GM23338 (cell line): ENCODE data around the gene L2HGDH. TPM values are rescaled to one million over a fixed set of nuclear protein-coding genes. Genes with fewer than 3 reads are reported as not detected.
"Not testable (repeated sequence)": the region's sequence is repeated elsewhere in the genome, so short reads cannot be mapped to it uniquely, and the experiment has no call there.

Experiments
- ATAC-seq: fragments of 200-7000 bp; cut with Tn5 transposase; 3 replicates; pipeline ENCODE4 v1.9.1; 2020
- DNase-seq: peaks from one replicate; pipeline ENCODE4 v3.0.0-alpha.2; 2015; ENCODE audit warnings: low spot score
- H2AFZ ChIP-seq: fragments of 200-600 bp; sonication (generic); 2 replicates; pipeline ENCODE4 v1.8.0; 2016; ENCODE audit warnings: antibody characterized with exemption, mild to moderate bottlenecking, moderate library complexity
- H3F3A ChIP-seq: fragments of 200-600 bp; sonication (generic); replicated peaks from 2 replicates; pipeline ENCODE4 v1.8.0; 2017; ENCODE audit warnings: antibody characterized with exemption, mixed run types, low read depth
- H3K27ac ChIP-seq: fragments of 200-600 bp; sonication (generic); 2 replicates; pipeline ENCODE4 v1.6.1; 2016; ENCODE audit warnings: low read depth
- H3K27me3 ChIP-seq: fragments of 200-600 bp; sonication (generic); 2 replicates; pipeline ENCODE4 v1.8.0; 2016; ENCODE audit warnings: mild to moderate bottlenecking, mixed run types, moderate library complexity; ENCODE audit not compliant: insufficient read depth
- H3K36me3 ChIP-seq: fragments of 200-600 bp; sonication (generic); 2 replicates; pipeline ENCODE4 v1.8.0; 2016; ENCODE audit warnings: mild to moderate bottlenecking; ENCODE audit not compliant: insufficient read depth
- H3K4me1 ChIP-seq: fragments of 200-600 bp; sonication (generic); 2 replicates; pipeline ENCODE4 v1.8.0; 2016; ENCODE audit warnings: mild to moderate bottlenecking, moderate library complexity; ENCODE audit not compliant: insufficient read depth
- H3K4me2 ChIP-seq: fragments of 200-600 bp; sonication (generic); 2 replicates; pipeline ENCODE4 v1.7.1; 2017; ENCODE audit warnings: mixed run types
- H3K4me3 ChIP-seq: fragments of 200-600 bp; sonication (generic); 2 replicates; pipeline ENCODE4 v1.6.1; 2016; ENCODE audit warnings: mixed run types
- H3K79me2 ChIP-seq: fragments of 200-600 bp; sonication (generic); replicated peaks from 2 replicates; pipeline ENCODE4 v1.8.0; 2017; ENCODE audit warnings: mild to moderate bottlenecking; ENCODE audit not compliant: insufficient read depth
- H3K9me2 ChIP-seq: fragments of 200-600 bp; sonication (generic); 2 replicates; pipeline ENCODE4 v1.8.0; 2017; ENCODE audit not compliant: insufficient read depth
- H4K20me1 ChIP-seq: fragments of 200-600 bp; sonication (generic); replicated peaks from 2 replicates; pipeline ENCODE4 v1.8.0; 2017; ENCODE audit warnings: mild to moderate bottlenecking; ENCODE audit not compliant: insufficient read depth
- H3K27ac Mint-ChIP-seq: 2 replicates; pipeline ENCODE4 v1.8.0; 2020; ENCODE audit warnings: inconsistent platforms, mild to moderate bottlenecking, moderate library complexity, mixed read lengths
- H3K27me3 Mint-ChIP-seq: 3 replicates; pipeline ENCODE4 v1.8.0; 2022; ENCODE audit warnings: low read depth, mild to moderate bottlenecking, moderate library complexity, mixed read lengths, inconsistent platforms; ENCODE audit not compliant: insufficient read depth, poor library complexity
- H3K36me3 Mint-ChIP-seq: 3 replicates; pipeline ENCODE4 v1.8.0; 2021; ENCODE audit warnings: low read depth, mild to moderate bottlenecking, inconsistent platforms, moderate library complexity, mixed read lengths
- H3K4me1 Mint-ChIP-seq: 3 replicates; pipeline ENCODE4 v1.8.0; 2020; ENCODE audit warnings: mild to moderate bottlenecking, inconsistent platforms, mixed read lengths
- H3K4me3 Mint-ChIP-seq: 3 replicates; pipeline ENCODE4 v1.8.0; 2021; ENCODE audit warnings: moderate library complexity, mild to moderate bottlenecking, inconsistent platforms, mixed read lengths
- H3K9me3 Mint-ChIP-seq: 3 replicates; pipeline ENCODE4 v1.8.0; 2020; ENCODE audit warnings: moderate library complexity, mild to moderate bottlenecking, inconsistent platforms, mixed read lengths
- CREB1 ChIP-seq: fragments of 250-450 bp; sonication (Bioruptor Pico); IDR thresholded peaks from 2 replicates; pipeline ENCODE4 v1.5.0; 2020; ENCODE audit warnings: low read depth, mild to moderate bottlenecking, moderate library complexity
- CTCF ChIP-seq, 2 experiments: fragments of 200-600 bp in 1 of 2; sonication (generic) in 1 of 2; conservative IDR thresholded peaks; 2 replicates each; pipeline versions ENCODE4 v1.5.1 to v1.6.1; 2016 to 2017; ENCODE audit warnings: antibody characterized with exemption in 2 of 2, low read depth in 2 of 2, mild to moderate bottlenecking in 2 of 2, moderate library complexity in 1 of 2
- ETS1 ChIP-seq: IDR thresholded peaks from 2 replicates; pipeline ENCODE4 v1.6.1; 2016; ENCODE audit warnings: antibody characterized with exemption
- EZH2 ChIP-seq: fragments of 200-600 bp; sonication (generic); IDR thresholded peaks from one replicate; pipeline ENCODE4 v1.8.0; 2017; ENCODE audit warnings: antibody characterized with exemption, mild to moderate bottlenecking, low read depth; ENCODE audit not compliant: unreplicated experiment
- JUNB ChIP-seq: IDR thresholded peaks from one replicate; pipeline ENCODE4 v1.6.1; 2016; ENCODE audit warnings: antibody characterized with exemption; ENCODE audit not compliant: unreplicated experiment
- REST ChIP-seq: IDR thresholded peaks from one replicate; pipeline ENCODE4 v1.6.1; 2018; ENCODE audit warnings: antibody characterized with exemption; ENCODE audit not compliant: unreplicated experiment
- ZNF114 ChIP-seq: fragments of 250-450 bp; sonication (Bioruptor Pico); IDR thresholded peaks from 2 replicates; pipeline ENCODE4 v1.5.0; 2020; ENCODE audit warnings: mild to moderate bottlenecking, moderate library complexity
- ZNF331 ChIP-seq: fragments of 250-450 bp; sonication (Bioruptor Pico); IDR thresholded peaks from 2 replicates; pipeline ENCODE4 v1.5.0; 2020; ENCODE audit warnings: low read depth, mild to moderate bottlenecking, moderate library complexity
- ZNF462 ChIP-seq: fragments of 250-450 bp; sonication (Bioruptor Pico); IDR thresholded peaks from 2 replicates; pipeline ENCODE4 v1.5.0; 2020; ENCODE audit warnings: mild to moderate bottlenecking, moderate library complexity
- polyA plus RNA-seq: library from polyadenylated mRNA; unstranded; fragments of >200 nt; fragmentation: Nextera tagmentation; extraction: Ambion mirVana; gene quantifications from 2 replicates; pipeline ENCODE4 v1.2.1, GENCODE V29; 2016
- total RNA-seq: library from RNA; depleted of rRNA; stranded (reverse); fragments of >200 nt; shearing (Covaris generic); gene quantifications from 2 replicates; pipeline ENCODE4 v1.2.3, GENCODE V29; 2014

L2HGDH gene
- total and polyA plus RNA-seq, 2 experiments from 2014 or later = 13.5 to 28.5 TPM

GRCh38 chr14:50318031-50318626 lies 6.1 kb upstream of the L2HGDH start:
- Mint-ChIP-seq H3K9me3 (peaks cover 20% of the 10 kb centered on the region), H3K4me1 (peaks cover 5% of the 10 kb centered on the region), H3K36me3 (peaks cover 39% of the 10 kb centered on the region), H3K4me3 (no peak overlapping the region), H3K27me3 (peaks cover 3% of the 10 kb centered on the region), H3K27ac (no peak overlapping the region)
- TF ChIP-seq EZH2 (no peak), ZNF114 (CRISPR knock-in tag) (no peak), ZNF462 (CRISPR knock-in tag) (no peak), CREB1 (CRISPR knock-in tag) (no peak), ZNF331 (CRISPR knock-in tag) (no peak), CTCF (conservative IDR thresholded peaks at IDR 0.05; ENCODE audit: low read depth in 2 of 2) (peak; percentile 62 to 78), REST (no peak), ETS1 (no peak), JUNB (no peak)
- H3K27me3 ChIP-seq = no peaks in the 10 kb centered on the region
- H3K4me2 ChIP-seq = no peak overlapping the region
- H3F3A ChIP-seq = no peaks in the 10 kb centered on the region
- H3K4me3 ChIP-seq = no peak overlapping the region
- peaks cover 38% of the 10 kb centered on the region for H3K79me2 ChIP-seq
- H3K4me1 ChIP-seq = peaks cover 4% of the 10 kb centered on the region
- ATAC-seq (no peak; the same call in 1 of the 3 replicates), DNase-seq (peak; percentile 74)
- H3K36me3 ChIP-seq = peaks cover 13% of the 10 kb centered on the region
- H4K20me1 ChIP-seq = no peaks in the 10 kb centered on the region
- no peak overlapping the region for H2AFZ ChIP-seq
- no peak overlapping the region for H3K27ac ChIP-seq
- H3K9me2 ChIP-seq = no peaks in the 10 kb centered on the region

GRCh38 chr14:50314098-50314497 lies 2.1 kb upstream of the L2HGDH start:
- not testable (repeated sequence) for DNase-seq, H3K9me2 ChIP-seq, H3K27me3 ChIP-seq, H2AFZ ChIP-seq, H3K27ac Mint-ChIP-seq, H3K4me3 Mint-ChIP-seq, H4K20me1 ChIP-seq, H3F3A ChIP-seq, H3K4me2 ChIP-seq, ATAC-seq, H3K4me3 ChIP-seq, H3K27ac ChIP-seq
- Histone ChIP-seq H3K4me1 (peaks cover 10% of the 10 kb centered on the region), H3K36me3 (peaks cover 13% of the 10 kb centered on the region), H3K79me2 (peaks cover 64% of the 10 kb centered on the region)
- Mint-ChIP-seq H3K27me3 (peaks cover 12% of the 10 kb centered on the region), H3K9me3 (peaks cover 20% of the 10 kb centered on the region), H3K36me3 (peaks cover 50% of the 10 kb centered on the region), H3K4me1 (peaks cover 15% of the 10 kb centered on the region)
